HG02938 (cell line): ENCODE data around the gene ADGRB3.
A peak's percentile ranks its signal among the peaks of the same experiment; 100 is the strongest.
"Not testable (repeated sequence)": the region's sequence is repeated elsewhere in the genome, so short reads cannot be mapped to it uniquely, and the experiment has no call there.

Source experiments
- ATAC-seq: cut with Tn5 transposase; IDR thresholded peaks from one replicate; pipeline ENCODE4 v1.9.1; 2021; ENCODE audit warnings: mild to moderate bottlenecking, moderate library complexity; ENCODE audit not compliant: unreplicated experiment

The ADGRB3 gene

DNA sequence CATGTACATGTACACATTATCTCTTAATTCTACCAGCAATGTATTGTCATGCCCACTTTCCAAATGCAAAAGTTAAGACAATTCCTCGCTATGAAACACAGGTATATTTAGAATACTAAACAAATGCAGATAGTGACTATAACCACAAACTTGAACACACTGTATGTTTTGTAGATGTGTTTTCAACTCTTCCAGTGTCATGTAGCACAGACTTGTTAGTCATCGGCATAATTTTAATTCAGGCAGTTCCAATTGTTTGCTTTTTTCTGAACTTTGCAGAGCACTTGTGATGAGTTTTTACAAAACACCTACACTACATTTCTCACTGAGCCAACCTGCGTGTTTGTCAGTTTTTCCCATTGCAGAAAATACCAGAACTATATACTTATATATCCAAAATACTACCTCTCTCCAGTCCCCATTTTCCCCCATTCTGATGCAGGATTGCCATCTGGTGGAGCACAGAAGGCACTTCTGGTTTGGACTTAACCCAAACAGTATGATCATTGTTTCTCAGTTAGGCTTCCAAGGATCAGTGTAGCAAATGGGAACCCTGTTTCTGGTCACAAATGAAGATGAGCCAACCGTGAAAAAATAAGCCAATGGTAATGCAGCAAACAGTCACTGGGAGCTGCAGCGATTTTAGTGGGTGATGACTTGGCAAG is 143.4 kb downstream of the ADGRB3 start:
- peak; percentile 58 for ATAC-seq

DNA sequence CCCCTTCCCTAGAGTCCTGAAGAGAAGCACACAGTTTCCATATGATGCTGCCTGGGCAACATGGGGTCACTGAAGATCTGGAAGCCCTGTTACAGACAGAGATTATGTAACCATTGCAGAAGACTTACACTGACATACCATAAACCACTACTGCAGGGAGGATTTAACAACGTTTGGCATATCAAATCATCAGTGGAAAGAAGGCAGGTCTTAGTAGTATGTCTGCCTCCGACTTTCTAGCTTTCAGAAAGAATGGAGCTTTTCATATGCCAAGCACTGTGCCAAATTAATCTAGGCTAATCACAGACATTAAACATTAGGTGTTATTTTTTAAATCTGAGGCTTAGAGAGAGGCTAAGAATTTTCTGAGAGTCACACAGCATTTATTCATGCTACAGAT is 144.3 kb downstream of the ADGRB3 start:
- no peak for ATAC-seq

DNA sequence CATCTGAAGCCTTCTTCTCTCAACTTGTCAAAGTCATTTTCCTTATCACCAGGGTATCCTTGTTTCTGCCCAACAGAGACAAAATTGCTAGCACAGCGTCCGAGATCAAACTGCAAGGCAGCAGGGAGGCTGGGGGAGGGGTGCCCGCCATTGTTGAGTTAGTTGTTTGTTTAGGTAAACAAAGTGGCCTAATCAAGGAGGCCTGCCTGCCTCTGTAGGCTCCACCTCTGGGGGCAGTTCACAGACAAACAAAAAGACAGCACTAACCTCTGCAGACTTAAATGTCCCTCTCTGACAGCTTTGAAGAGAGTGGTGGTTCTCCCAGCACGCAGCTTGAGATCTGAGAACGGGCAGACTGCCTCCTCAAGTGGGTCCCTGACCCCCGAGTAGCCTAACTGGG is 155.0 kb downstream of the ADGRB3 start:
- not testable (repeated sequence) for ATAC-seq

DNA sequence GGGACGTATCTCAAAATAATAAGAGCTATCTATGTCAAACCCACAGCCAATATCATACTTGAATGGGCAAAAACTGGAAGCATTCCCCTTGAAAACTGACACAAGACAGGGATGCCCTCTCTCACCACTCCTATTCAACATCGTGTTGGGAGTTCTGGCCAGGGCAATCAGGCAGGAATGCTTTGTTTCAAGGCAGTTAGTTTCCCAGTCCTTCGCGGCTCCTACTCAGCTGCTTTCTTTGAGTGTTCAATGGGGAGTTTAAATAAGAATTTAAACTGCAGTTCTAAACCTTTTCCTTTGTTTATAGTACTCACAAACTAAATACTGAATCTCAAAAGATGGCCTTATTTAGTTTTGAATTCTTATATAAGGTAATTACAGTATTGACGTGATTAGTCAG is 179.9 kb downstream of the ADGRB3 start:
- ATAC-seq: not testable (repeated sequence)

DNA sequence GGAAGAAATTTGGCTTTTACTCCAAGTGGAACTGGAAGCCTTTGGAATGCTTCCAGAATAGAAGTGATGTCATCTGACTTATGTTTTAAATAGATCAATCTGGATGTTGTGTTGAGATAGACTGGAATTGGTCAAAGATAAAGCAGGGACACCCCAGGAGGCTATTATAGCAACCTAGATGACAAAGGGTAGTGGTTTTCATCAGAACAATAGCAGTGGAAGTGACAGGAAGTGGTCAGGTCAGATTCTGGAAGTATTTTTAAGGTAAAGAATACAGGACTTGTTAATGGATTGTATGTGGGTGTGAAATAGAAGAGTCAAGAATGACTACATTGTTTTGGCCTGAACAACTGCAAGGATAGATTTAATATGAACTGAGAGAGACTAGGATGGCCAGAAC is 191.4 kb downstream of the ADGRB3 start:
- ATAC-seq: no peak

DNA sequence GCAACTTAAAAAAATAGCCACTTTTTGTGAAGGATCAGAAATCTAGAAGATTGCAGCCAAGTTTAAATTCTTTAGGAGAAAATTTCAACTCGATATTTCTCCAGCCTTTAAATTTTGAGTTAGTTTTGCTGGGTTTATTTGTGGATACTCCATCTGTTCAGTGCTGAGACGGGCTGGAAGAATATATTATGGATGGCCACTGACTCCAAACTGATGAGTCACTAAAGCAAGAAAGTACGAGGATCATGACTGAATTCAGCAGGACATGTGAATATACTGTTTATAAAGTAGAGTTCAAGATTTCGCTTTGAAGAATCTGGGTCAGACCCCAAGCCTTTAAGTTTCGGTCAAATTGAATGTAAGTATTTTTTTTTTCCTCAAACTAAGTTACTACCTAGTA is 199.5 kb downstream of the ADGRB3 start:
- ATAC-seq: no peak

DNA sequence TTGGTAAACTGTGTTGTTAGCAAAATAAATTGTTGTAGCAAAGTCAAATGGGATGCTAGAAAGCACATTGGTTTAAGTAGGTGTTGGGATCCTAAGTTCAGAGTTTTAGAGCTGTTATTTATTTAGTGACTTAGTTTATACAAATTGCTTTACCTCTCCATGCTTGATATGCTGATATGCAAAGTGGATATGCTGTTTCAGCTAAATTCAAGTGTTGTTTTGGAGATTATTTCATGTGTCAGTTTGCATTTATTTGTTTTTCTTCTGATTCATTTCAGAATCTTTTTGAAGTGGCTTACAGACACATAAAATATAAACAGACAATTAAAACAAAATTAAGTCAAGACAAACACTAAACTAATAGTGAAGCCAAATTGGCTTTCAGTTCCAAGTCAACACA is 203.5 kb downstream of the ADGRB3 start:
- no peak for ATAC-seq

DNA sequence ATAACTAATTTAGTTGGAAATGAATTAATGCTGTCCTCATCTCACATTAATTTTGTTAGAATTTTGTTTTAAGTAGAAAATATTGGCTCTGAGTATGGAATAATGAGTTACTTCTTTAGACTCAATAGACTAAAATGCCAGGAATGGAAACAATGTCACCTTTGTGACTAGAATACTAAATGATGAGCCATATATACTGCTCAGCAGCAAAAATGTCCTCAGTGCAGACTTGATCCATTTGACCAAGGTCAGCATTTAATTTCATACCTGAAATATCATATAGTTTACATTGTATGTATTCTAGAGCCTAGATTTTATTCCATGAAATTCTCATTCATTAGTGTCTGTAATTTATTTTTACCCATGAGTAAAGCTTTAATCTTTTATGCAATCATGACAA is 217.7 kb downstream of the ADGRB3 start:
- ATAC-seq: no peak

DNA sequence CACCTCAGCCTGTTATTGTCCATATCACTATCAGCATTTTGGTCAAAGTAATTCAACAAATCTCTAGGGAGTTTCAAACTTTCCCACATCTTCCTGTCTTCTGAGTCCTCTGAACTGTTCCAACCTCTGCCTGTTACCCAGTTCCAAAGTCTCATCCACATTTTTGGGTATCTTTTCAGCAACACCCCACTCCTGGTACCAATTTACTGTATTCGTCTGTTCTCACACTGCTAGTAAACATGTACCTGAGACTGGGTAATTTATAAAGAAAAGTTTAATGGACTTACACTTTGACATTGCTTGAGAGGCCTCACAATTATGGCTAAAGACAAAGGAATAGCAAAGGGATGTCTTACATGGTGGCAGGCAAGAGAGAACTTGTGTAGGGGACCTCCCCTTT is 224.2 kb downstream of the ADGRB3 start:
- no peak for ATAC-seq

DNA sequence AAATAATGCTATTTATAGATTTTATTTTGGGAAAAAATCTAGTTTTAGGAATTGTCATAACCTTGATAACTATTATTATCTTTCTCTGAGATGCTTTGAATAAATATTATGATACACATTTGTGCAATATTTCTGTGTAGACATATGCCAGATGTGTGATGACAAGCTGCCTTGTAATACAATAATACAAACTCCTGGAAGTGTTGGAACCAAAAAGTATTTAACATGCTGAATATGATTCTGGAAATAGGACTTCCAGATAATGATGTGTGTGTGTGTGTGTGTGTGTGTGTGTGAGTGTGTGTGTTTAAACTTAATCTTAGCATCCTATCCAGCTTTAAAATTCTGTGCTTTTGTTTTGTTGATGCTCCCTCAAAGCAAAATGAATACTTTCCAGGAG is 233.6 kb downstream of the ADGRB3 start:
- ATAC-seq: no peak

DNA sequence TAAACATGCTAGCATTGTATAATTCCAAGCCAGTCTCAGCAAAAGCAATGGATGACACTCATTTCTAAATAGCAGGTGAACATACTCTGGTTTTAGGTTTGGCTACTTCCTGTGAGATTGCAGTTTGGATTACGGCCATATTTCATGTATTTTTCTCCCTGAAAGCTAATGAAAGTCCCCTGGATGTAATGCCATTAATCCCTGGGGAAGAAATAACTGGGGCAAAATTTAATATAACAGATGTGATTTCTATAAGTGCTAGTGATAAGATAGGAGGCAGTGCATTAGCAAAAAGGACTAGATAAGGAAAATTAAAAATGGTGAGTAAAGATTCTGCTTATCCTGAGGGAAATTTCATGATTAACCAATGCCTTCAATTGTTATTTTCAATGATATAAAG is 238.2 kb downstream of the ADGRB3 start:
- no peak for ATAC-seq

DNA sequence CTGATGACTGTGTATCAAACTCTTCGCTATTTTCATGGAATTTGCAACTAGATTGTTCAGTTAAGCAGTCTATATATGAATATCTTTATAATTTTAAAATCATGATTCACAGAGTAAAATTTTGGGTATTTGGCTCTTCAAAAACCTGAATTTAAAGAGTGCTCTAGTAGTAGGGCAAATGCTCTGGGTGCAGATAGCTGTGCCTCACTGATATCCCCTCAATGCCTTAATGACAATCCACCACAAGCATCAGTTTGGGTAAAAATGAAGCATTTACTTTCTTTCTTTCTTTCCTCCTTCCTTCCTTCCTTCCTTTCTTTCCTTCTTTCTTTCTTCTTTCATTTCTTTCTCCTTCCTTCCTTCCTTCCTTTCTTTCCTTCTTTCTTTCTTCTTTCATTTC is 239.7 kb downstream of the ADGRB3 start:
- no peak for ATAC-seq

DNA sequence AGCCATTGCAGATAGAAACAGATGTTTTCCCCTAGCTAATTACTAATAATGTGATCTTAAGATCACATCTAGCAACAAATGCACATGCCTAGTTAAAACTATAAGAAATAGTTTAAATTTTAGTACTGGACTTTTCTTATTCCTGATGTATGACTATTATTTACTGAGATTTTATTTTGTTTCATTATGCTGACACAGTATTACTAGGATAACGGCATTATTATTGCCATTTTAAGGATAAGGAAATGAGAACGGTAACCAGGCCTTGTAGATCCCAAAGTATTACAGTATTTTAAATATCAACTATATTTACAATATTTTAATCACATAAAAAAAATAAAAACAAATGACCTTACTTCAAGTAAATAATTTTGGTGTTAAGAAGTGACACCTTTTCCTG is 240.3 kb downstream of the ADGRB3 start:
- no peak for ATAC-seq

DNA sequence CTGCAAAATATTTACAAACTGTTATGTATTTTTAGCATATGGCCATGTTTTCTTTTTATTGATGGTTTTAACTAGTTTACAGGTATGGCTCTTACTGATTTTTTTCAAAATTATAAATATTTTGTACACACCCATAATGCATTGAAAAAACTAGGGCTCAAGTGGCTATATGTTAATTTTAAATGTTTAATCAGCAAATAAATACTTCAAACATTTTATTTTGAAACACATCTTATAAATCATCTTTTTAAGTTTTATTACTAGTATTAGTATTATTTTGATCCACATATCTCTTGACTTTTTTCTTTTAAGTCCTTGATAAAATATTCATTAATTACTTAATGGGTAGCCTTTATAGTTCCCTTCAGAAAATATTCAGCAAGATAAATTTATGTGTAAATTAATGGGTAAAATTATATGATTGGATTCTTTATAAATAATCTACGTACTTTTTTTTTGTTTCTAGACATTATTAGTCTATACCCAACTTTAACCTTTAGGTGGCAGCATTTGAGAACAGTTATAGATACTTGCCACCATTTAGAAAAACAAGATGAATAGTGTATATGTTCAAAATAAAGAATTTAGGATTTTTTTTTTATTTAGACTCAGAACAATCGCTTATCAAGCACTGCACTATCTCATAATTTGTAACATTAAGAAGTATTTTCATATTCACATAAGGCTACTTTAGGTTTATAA is 241.9 kb downstream of the ADGRB3 start:
- ATAC-seq: peak; percentile 70

DNA sequence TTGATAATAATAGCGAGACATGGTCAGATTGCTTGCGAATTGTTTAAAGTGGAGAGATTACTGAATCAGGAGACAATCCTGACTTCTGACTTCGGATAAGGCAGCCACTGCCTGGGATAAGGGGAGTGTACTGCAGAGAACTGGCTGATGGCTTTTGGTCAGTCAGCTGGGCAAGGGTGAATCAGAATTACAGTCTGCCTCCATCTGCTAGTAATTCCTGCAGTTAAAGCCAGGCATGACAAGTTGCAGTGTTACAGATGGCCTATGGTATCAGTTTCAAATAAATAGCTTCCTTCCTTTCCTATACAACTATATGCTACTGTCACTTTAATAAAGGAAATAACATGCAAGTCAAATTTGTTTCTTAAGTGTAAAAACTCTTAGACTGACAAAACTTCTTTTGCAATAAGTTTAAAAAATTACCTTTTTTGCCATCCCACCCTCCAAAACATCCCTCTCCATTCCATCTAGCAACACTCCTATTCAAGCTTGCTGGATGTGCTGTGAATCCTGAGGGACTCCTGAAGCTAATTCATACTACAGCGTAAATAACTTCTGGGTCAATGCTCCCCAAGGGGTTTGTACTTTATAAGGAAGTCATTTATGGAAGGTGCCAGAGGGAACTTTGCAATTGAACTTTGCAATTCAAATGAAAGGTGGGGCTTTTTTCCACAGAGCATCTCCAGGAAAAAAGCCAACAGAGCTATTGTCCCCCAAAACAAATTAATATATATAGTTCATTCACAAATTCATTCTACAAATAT is 245.2 kb downstream of the ADGRB3 start:
- no peak for ATAC-seq

DNA sequence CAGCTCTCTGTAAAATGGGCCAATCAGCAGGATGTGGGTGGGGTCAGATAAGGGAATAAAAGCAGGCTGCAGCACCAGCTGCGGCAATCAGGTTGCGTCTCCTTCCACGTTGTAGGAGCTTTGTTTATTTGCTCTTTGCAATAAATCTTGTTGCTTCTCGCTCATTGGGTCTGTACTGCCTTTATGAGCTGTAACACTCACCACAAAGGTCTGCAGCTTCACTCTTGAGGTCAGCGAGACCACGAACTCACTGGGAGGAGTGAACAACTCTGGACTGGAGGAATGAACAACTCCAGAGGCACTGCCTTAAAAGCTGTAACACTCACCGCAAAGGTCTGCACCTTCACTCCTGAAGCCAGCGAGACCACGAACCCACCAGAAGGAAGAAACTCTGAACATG is 248.2 kb downstream of the ADGRB3 start:
- not testable (repeated sequence) for ATAC-seq

DNA sequence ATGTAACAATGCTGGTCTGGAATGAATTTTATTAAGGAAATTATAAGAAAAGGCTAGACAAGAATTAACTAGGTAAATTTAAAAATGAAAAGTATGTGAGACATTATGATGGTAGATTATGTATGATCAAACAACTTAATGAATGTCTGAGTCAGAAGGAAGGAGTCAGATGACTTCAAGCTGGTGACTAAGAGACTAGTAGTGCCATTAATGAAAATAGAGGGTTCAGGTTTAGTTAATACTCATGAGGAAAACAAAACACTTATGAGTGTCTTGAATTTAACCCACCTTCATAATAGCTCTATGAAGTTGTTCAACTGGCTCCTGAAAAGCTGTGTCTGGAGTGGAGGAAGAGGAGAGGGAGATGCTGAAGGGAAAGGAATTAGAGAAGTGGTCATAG is 256.3 kb downstream of the ADGRB3 start:
- ATAC-seq: no peak

DNA sequence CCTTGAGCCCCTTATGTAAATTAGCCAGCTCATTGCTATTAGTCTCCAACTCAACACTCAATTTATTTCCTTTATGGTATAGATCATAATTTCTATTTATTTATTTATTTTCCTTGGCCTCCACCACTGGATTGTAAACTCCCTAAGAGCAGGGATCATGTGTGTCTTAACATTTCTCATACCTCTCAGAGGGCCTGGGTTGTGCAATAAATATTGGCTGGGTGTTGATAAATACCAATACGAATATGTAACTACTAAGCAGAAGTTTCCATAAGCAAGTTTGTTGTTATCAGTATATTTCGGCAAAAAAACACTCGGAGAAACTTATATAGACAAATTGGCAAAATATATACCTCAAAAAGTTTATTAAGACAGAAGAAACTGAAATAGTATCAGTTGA is 257.4 kb downstream of the ADGRB3 start:
- no peak for ATAC-seq

DNA sequence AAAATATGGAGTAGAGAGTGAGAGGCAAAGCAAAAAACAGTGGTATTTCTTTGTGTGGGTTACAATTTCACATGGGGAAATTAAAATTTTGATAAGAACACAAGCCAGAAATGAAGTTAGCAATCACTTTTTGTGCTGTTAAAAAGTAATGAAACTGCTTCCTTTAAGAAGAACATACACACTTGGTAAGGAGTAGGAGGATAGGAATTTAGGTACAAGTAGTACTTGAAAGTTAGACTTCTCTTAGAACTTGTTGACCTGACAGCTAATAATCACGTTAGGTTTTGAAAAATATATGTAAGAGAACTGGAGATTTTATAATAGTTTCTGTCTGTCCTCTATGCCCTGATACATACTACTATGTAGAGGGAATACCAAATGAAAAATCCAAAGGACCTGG is 260.8 kb downstream of the ADGRB3 start:
- no peak for ATAC-seq

DNA sequence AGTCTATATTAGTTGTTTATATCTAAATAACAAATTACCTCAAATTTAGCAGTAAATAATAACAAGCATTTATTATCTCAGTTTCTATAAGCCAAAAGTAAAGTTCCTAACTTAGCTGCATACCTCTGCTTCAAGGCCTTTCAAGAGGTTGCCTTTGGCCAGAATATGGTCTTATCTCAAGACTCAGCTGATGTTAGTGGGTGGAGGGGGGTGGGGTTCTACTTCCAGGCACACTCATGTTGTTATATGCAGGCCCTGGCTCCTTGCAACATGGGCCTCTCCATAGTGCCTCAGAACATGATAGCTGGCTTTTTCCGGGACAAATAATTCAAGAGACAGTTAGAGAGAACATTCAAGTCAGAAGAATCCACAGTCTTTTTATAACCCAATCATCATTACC is 266.0 kb downstream of the ADGRB3 start:
- ATAC-seq: no peak

DNA sequence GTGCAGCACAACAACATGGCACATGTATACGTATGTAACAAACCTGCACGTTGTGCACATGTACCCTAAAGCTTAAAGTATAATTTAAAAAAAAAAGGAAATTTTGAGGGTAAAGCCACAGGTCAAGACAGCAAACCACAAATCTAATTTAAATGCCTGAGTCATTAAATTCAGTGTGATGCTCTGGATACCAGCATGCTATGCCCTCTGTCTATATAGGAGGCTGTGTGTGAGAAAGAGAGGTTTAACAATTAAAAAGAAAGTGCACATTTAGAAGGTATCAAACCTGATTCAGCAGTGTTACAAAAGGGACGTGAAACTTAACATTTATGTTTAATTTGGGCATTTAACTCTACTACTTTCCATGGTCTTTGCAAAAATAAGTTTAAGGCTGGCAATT is 276.3 kb downstream of the ADGRB3 start:
- no peak for ATAC-seq

DNA sequence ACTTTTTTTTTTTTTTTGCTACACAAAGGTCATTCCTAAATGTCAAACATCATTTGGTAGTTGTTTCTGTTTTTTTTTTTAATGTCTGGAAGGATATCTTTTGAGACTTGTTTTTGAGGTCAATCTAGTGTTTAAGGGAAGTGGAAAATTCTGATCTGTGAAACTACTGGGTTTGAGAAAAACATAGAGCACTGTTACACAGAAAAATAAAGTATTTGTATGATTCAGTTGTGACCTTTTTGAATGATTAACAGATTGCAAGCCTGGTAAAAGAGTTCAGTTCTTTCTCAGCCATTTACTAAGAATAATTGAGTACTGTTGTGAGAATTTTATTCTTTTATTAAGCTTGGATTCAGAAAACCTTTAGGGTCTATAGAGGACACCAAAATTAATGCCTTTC is 276.7 kb downstream of the ADGRB3 start:
- no peak for ATAC-seq
